ENCODE measurements around the gene VWA1.

GRCh38 chr1:1393428-1393827 lies 42.1 kb upstream of the VWA1 start:
- no peak for TF ChIP-seq POLR2A (IDR thresholded peaks at IDR 0.05)
- no peak for TF ChIP-seq CTCF (IDR thresholded peaks at IDR 0.05)
- TF ChIP-seq POLR2AphosphoS5 (IDR thresholded peaks at IDR 0.05), result no peak

Measured in suprapubic skin (tissue), 4 donors.